Gastroesophageal sphincter (tissue), 4 donors: ENCODE results near the gene CAPN2. TPM values are rescaled to one million over a fixed set of nuclear protein-coding genes. Genes with fewer than 3 reads are reported as not detected.
A peak's percentile ranks its signal among the peaks of the same experiment; 100 is the strongest.

Experiments used
- ATAC-seq: fragments of 150-250 bp; one replicate; pipeline ENCODE4 v1.9.1; 2016; ENCODE audit warnings: mild to moderate bottlenecking, moderate library complexity
- H3K27ac ChIP-seq, 4 donors: fragments of 200-600 bp; sonication (generic) in 3 of 4; 1 replicate in 3 of 4; 2 replicates in 1 of 4; pipeline ENCODE4 v1.5.1; 2016 to 2019
- H3K27me3 ChIP-seq: fragments of 200-600 bp; sonication (generic); one replicate; pipeline ENCODE4 v1.5.1; 2019
- H3K36me3 ChIP-seq, 2 donors: fragments of 200-600 bp; sonication (generic); one replicate each; pipeline ENCODE4 v1.5.1; 2019; ENCODE audit warnings: control low read depth in 1 of 2
- H3K4me1 ChIP-seq, 3 donors: fragments of 200-600 bp; sonication (generic); 1 replicate in 2 of 3; 2 replicates in 1 of 3; pipeline ENCODE4 v1.5.1; 2016 to 2019; ENCODE audit warnings: control low read depth in 2 of 3
- H3K4me3 ChIP-seq, 2 donors: fragments of 200-600 bp; sonication (generic); one replicate each; pipeline ENCODE4 v1.5.1; 2019; ENCODE audit warnings: mild to moderate bottlenecking in 1 of 2, moderate library complexity in 1 of 2
- H3K9me3 ChIP-seq, 3 donors: fragments of 200-600 bp; sonication (generic); one replicate each; pipeline ENCODE4 v1.5.1; 2017 to 2019; ENCODE audit warnings: control low read depth in 2 of 3
- EP300 ChIP-seq: sonication (generic); formaldehyde crosslinking; IDR thresholded peaks from one replicate; pipeline ENCODE4 v1.6.1; 2017; ENCODE audit warnings: antibody characterized with exemption, mild to moderate bottlenecking
- POLR2A ChIP-seq, 2 donors: fragments of 450-650 bp; IDR thresholded peaks; one replicate each; pipeline ENCODE4 v1.6.1; 2017; ENCODE audit warnings: antibody characterized with exemption in 2 of 2, mild to moderate bottlenecking in 2 of 2, moderate library complexity in 1 of 2
- POLR2AphosphoS5 ChIP-seq: sonication (generic); formaldehyde crosslinking; IDR thresholded peaks from one replicate; pipeline ENCODE4 v1.6.1; 2017; ENCODE audit warnings: antibody characterized with exemption
- WGBS, 2 donors: methylation state at CpG; one replicate each; pipeline ENCODE4 v1.1.5; 2018; ENCODE audit warnings: low coverage in 1 of 2; 5-methylcytosine and 5-hydroxymethylcytosine counted together
- total RNA-seq, 4 donors: library from RNA; depleted of rRNA; stranded (reverse); fragments of >200 nt; gene quantifications; one replicate each; pipeline ENCODE4 v1.1.0, GENCODE V29; 2016
- TF ChIP-seq, protein P1 (sequence below), 4 experiments: fragments of 200-600 bp in 2 of 4; fragments of 450-650 bp in 2 of 4; sonication (generic) in 1 of 4; IDR thresholded peaks; one replicate each; pipeline ENCODE4 v1.5.1; 2017 to 2019; ENCODE audit warnings: antibody characterized with exemption in 4 of 4, mild to moderate bottlenecking in 2 of 4, moderate library complexity in 2 of 4

CAPN2 gene
- total RNA-seq, 4 donors from 2014 or later, result 140 to 174 (median 149) TPM

DNA sequence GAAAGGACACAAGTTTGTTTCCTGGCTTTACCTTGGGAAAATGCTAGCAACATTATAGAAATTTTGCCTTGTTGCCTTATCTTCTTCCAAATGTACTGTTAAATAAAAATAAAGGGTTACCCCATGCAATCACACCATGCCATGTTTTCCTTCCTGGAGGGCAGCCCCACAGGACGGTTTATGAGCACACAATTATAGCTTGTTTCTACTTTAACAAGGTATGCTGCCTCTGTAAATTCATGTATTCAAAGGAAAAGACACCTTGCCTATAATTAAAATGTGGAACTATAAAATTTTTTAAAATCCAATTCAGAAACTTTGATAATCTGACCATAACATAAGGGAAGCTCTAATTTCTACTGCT is 63.4 kb downstream of the CAPN2 start:
- ATAC-seq, result no peak
- 75 to 80% methylated on average over 1 of the region's 1 CpG for WGBS, 2 donors
- peak overlapping the region in 3 of 4 donors; percentile 33 to 73 (median 50) for H3K27ac ChIP-seq

DNA sequence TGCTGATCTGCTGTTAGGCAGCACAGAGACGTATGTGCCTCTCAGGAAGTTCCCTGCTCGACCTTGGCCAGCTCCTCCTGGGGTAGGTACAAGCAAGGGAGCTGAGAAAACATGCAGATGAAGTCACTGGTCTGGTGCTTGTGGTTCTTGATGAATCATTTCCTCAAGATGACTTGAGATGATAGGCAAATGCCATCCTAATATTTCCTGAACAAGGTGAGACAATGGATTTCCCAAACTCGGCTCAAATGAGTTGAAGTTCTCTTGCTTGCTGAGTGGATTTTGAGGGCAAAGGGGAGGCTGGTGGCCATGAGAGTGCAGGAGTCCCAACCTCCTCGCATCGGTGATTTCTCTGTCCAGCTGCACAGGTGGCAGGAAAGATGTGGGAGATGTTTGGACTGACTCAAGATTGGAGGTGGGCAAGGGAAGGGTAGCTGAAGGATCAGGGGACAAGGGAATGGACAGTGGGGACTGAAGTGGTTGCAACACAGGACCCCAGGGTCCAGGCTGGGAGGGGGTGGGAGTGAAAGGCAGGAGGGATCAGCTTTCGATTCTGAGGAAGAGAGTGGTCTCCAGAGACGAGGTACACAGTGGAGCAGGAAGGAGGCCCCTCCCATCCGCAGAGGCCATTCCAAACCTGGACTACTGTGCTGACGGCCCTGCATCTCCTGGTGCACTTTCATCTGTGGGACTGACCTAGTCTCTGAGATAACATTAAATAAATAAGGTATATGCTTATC is 63.9 kb downstream of the CAPN2 start:
- Histone ChIP-seq H3K9me3 (no peaks in the 10 kb centered on the region), H3K36me3 (peaks cover 0 to 99% of the 10 kb centered on the region in 2 donors), H3K4me3 (no peak overlapping the region), H3K27ac (peak overlapping the region in 3 of 4 donors; percentile 17 to 50 (median 33)), H3K27me3 (no peaks in the 10 kb centered on the region), H3K4me1 (peaks cover 11 to 23% (median 11%) of the 10 kb centered on the region in 3 donors)
- 50 to 51% methylated on average over 6 to 9 of the region's 9 CpGs for WGBS, 2 donors
- no peak for ATAC-seq
- TF ChIP-seq EP300 (no peak), POLR2AphosphoS5 (no peak), POLR2A (IDR thresholded peaks at IDR 0.05) (no peak)
- TF ChIP-seq, protein P1, sequence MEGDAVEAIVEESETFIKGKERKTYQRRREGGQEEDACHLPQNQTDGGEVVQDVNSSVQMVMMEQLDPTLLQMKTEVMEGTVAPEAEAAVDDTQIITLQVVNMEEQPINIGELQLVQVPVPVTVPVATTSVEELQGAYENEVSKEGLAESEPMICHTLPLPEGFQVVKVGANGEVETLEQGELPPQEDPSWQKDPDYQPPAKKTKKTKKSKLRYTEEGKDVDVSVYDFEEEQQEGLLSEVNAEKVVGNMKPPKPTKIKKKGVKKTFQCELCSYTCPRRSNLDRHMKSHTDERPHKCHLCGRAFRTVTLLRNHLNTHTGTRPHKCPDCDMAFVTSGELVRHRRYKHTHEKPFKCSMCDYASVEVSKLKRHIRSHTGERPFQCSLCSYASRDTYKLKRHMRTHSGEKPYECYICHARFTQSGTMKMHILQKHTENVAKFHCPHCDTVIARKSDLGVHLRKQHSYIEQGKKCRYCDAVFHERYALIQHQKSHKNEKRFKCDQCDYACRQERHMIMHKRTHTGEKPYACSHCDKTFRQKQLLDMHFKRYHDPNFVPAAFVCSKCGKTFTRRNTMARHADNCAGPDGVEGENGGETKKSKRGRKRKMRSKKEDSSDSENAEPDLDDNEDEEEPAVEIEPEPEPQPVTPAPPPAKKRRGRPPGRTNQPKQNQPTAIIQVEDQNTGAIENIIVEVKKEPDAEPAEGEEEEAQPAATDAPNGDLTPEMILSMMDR (IDR thresholded peaks at IDR 0.05), result no peak

More for the DNA sequence above, 63.4 kb downstream of the CAPN2 start:
- no peak overlapping the region for H3K4me3 ChIP-seq
- H3K27me3 ChIP-seq, result no peaks in the 10 kb centered on the region
- H3K4me1 ChIP-seq, result peaks cover 13 to 29% (median 15%) of the 10 kb centered on the region in 3 donors
- TF ChIP-seq POLR2A (IDR thresholded peaks at IDR 0.05), result no peak
- TF ChIP-seq, protein P1 (IDR thresholded peaks at IDR 0.05), result no peak
- no peaks in the 10 kb centered on the region for H3K9me3 ChIP-seq
- H3K36me3 ChIP-seq, result peaks cover 0 to 100% of the 10 kb centered on the region in 2 donors

DNA sequence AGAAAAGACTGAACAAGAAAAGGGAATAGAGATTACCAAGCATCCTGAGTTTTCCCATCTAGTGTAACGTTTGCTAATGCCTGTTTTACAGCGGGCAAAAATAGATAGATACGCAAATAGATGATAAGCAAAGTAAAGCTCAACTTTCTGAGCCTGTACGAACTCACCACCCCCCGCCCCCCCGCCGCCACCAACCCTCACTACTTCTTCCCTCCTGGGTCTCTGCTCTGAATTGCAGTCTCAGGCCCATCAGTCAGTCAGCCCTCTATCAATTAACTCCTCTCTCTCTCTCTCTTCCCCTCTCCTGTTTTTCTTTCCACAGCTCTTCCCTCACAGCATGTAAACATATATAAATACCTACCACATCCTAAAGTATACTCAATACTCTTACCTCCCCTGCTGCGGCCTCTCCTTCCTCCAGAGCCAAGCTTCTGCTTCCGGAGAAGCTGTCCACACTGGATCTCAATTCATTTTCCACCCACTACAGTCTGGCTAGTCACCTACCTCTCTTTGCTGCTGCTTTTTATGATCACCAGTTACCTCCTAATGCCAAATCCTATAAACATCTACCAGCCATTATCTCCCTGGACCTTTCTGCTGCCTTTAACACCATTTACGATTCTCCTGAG is 64.6 kb downstream of the CAPN2 start:
- H3K36me3 ChIP-seq, result peaks cover 0 to 92% of the 10 kb centered on the region in 2 donors
- ATAC-seq, result no peak
- no peak for TF ChIP-seq POLR2A (IDR thresholded peaks at IDR 0.05)
- TF ChIP-seq, protein P1 (IDR thresholded peaks at IDR 0.05), result no peak
- no peak for TF ChIP-seq POLR2AphosphoS5
- no peak for TF ChIP-seq EP300
- H3K9me3 ChIP-seq, result no peaks in the 10 kb centered on the region
- peak overlapping the region in 3 of 4 donors; percentile 17 to 50 (median 33) for H3K27ac ChIP-seq
- WGBS, 2 donors, result 67 to 82% methylated on average over 10 of the region's 10 CpGs
- H3K4me1 ChIP-seq, result peaks cover 4 to 16% (median 5%) of the 10 kb centered on the region in 3 donors
- H3K4me3 ChIP-seq, result no peak overlapping the region
- H3K27me3 ChIP-seq, result no peaks in the 10 kb centered on the region

DNA sequence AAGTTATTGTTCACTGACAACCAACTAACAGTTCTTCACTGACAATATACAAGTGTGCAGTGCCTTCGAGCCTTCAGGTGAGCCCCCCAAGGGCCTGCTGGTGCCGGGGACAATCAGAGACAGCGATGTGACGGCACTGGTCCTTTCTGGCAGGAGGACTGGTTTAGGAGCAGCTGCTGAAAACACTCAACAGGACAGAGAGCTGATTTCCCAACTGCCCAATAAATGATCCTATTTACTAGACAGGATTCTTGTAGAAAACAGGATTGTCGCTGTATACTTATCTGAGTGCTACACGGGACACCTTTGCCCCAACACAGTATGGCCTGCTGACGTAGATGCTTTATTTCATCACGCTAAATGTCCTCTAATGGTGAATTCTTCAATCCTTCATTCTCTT is 68.0 kb downstream of the CAPN2 start:
- Histone ChIP-seq H3K4me3 (no peak overlapping the region), H3K27ac (no peak overlapping the region), H3K36me3 (peaks cover 0 to 80% of the 10 kb centered on the region in 2 donors), H3K4me1 (peaks cover 0 to 15% (median 5%) of the 10 kb centered on the region in 3 donors), H3K9me3 (no peaks in the 10 kb centered on the region), H3K27me3 (no peaks in the 10 kb centered on the region)
- TF ChIP-seq, protein P1 (IDR thresholded peaks at IDR 0.05), result no peak
- TF ChIP-seq POLR2A (IDR thresholded peaks at IDR 0.05) (no peak), POLR2AphosphoS5 (no peak), EP300 (no peak)
- 86 to 91% methylated on average over 8 of the region's 8 CpGs for WGBS, 2 donors
- no peak for ATAC-seq
